Cardiac septum (tissue), 1 donor: ENCODE measurements around the gene ATP6V1G2. TPM values are rescaled to one million over a fixed set of nuclear protein-coding genes. Genes with fewer than 3 reads are reported as not detected.

Experiments
- DNase-seq: peaks from one replicate; pipeline ENCODE4 v3.0.0-alpha.2; 2020; ENCODE audit warnings: low spot score
- intact Hi-C: fragments of 100-400 bp; cut with DNase I; formaldehyde crosslinking; loops from one replicate; pipeline ENCODE4 v1.14.0; 2022
- total RNA-seq: library from RNA; stranded (reverse); fragmentation: NEBNext Ultra II Directional; extraction: Animal tissue kit (Norgen Biotek cat#: 25700); gene quantifications from one replicate; pipeline ENCODE4 v1.2.1, GENCODE V29; 2021
- donor health status: DM: no; HTN: no; CAD: no.

Gene ATP6V1G2
- total RNA-seq, 1 donor from 2014 or later = 2.6 TPM

DNA sequence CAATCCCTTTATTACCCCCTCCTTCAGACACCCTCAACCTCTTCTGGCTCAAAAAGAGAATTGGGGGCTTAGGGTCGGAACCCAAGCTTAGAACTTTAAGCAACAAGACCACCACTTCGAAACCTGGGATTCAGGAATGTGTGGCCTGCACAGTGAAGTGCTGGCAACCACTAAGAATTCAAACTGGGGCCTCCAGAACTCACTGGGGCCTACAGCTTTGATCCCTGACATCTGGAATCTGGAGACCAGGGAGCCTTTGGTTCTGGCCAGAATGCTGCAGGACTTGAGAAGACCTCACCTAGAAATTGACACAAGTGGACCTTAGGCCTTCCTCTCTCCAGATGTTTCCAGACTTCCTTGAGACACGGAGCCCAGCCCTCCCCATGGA is 31.2 kb upstream of the ATP6V1G2 start:
- DNase-seq = no peak
- intact Hi-C loops = no loop called here

DNA sequence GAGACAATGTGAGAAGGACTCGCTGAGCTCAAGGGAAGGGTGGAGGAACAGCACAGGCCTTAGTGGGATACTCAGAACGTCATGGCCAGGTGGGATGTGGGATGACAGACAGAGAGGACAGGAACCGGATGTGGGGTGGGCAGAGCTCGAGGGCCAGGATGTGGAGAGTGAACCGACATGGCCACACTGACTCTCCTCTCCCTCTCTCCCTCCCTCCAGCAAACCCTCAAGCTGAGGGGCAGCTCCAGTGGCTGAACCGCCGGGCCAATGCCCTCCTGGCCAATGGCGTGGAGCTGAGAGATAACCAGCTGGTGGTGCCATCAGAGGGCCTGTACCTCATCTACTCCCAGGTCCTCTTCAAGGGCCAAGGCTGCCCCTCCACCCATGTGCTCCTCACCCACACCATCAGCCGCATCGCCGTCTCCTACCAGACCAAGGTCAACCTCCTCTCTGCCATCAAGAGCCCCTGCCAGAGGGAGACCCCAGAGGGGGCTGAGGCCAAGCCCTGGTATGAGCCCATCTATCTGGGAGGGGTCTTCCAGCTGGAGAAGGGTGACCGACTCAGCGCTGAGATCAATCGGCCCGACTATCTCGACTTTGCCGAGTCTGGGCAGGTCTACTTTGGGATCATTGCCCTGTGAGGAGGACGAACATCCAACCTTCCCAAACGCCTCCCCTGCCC is 30.6 kb upstream of the ATP6V1G2 start:
- no peak for DNase-seq
- intact Hi-C loops = no loop called here

GRCh38 chr6:31575952-31576685 is 29.7 kb upstream of the ATP6V1G2 start:
- DNase-seq = no peak
- intact Hi-C loops = no loop called here

DNA sequence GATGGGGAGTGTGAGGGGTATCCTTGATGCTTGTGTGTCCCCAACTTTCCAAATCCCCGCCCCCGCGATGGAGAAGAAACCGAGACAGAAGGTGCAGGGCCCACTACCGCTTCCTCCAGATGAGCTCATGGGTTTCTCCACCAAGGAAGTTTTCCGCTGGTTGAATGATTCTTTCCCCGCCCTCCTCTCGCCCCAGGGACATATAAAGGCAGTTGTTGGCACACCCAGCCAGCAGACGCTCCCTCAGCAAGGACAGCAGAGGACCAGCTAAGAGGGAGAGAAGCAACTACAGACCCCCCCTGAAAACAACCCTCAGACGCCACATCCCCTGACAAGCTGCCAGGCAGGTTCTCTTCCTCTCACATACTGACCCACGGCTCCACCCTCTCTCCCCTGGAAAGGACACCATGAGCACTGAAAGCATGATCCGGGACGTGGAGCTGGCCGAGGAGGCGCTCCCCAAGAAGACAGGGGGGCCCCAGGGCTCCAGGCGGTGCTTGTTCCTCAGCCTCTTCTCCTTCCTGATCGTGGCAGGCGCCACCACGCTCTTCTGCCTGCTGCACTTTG is 29.0 kb upstream of the ATP6V1G2 start, which contains the start of gene TNF:
TNF (plus strand) TSS at position 231 of the 567 bp plus-strand sequence; CDS start at position 408, 177 bp downstream.
- no peak for DNase-seq
- intact Hi-C loops = no loop called here

GRCh38 chr6:31574106-31575061 is 28.0 kb upstream of the ATP6V1G2 start:
- intact Hi-C loops = no loop called here
- no peak for DNase-seq

GRCh38 chr6:31573239-31574105 is 27.1 kb upstream of the ATP6V1G2 start:
- DNase-seq = no peak
- intact Hi-C loops = no loop called here

DNA sequence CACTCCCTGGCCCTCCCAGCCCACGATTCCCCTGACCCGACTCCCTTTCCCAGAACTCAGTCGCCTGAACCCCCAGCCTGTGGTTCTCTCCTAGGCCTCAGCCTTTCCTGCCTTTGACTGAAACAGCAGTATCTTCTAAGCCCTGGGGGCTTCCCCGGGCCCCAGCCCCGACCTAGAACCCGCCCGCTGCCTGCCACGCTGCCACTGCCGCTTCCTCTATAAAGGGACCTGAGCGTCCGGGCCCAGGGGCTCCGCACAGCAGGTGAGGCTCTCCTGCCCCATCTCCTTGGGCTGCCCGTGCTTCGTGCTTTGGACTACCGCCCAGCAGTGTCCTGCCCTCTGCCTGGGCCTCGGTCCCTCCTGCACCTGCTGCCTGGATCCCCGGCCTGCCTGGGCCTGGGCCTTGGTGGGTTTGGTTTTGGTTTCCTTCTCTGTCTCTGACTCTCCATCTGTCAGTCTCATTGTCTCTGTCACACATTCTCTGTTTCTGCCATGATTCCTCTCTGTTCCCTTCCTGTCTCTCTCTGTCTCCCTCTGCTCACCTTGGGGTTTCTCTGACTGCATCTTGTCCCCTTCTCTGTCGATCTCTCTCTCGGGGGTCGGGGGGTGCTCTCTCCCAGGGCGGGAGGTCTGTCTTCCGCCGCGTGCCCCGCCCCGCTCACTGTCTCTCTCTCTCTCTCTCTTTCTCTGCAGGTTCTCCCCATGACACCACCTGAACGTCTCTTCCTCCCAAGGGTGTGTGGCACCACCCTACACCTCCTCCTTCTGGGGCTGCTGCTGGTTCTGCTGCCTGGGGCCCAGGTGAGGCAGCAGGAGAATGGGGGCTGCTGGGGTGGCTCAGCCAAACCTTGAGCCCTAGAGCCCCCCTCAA is 25.9 kb upstream of the ATP6V1G2 start, which contains the start of gene LTA:
LTA (plus strand) TSS at position 249 of the 871 bp plus-strand sequence; CDS start at position 703, 454 bp downstream.
- intact Hi-C loops = no loop called here
- DNase-seq = no peak

DNA sequence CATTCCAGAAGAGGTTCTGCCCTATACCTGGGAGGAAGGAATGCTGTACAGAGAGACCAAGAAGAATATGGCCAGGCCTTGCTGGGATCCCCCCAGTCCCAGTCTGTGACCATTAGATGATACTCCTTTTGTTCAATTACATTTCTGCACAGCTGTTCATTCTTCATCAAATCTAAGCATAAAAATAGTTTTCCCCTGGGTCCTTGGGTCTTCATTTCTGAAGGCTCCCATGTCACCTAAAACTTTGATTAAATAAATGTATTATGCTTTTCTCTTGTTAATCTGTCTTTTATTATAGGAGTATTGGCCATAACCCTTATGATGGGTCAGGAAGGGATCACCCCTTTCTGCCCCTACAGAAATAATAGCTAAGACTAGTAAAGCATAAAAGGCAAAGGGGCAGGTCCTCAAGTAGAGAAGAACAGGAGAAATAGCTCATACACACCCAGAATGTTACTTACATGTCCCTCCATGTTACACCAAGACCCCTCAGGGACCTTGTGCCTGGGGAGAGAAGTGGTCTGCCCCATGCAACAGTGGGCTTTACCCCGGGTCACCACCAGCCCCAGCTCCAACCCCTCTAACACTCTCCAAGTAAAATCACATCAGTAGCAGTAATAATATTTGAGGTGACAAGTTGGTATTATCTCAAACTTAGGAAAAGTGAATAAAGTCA is 23.6 kb upstream of the ATP6V1G2 start:
- no peak for DNase-seq
- intact Hi-C loops = no loop called here

DNA sequence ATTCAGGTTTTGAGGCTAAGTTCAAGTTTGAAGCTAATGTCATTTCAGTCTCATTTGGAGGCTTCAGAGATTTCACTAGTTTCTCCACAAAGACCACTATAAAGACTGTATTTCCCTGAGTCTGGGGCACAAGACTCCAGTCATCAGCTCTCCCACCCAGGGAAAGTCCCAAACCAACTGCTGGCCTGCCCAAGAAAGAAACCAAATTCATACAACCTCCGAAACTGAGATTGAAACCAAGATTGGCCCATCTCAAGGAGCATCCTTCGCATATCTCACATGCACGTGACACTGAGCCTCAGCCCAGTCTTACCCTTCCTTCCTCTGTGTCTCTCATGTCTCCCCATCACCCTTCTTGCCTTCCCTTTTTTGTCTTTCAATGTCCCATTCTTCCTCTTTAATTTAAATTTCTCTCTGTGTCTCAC is 22.1 kb upstream of the ATP6V1G2 start:
- no peak for DNase-seq

GRCh38 chr6:31567531-31568370 is 21.3 kb upstream of the ATP6V1G2 start:
- no peak for DNase-seq
- intact Hi-C loops = no loop called here

More for the DNA sequence above, 22.1 kb upstream of the ATP6V1G2 start:
- intact Hi-C loops = no loop called here

DNA sequence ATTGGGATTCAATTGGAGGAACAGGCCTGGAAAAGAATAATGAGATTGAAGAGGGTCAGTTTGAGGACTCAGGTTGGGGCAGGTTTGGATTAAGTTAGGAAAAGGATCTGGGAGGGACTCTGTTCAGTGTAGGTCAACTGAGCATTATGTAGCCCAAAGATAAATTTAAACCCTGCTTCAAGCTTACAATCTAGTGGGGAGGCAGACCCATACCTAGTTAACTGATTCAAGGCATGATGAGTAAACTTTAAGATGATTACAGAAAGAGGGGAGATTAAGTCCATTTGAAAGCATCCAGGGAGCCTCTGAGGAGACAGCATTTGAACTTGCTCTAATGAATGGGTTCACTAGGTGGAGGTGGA is 14.3 kb upstream of the ATP6V1G2 start:
- DNase-seq = no peak
- intact Hi-C loops = no loop called here

DNA sequence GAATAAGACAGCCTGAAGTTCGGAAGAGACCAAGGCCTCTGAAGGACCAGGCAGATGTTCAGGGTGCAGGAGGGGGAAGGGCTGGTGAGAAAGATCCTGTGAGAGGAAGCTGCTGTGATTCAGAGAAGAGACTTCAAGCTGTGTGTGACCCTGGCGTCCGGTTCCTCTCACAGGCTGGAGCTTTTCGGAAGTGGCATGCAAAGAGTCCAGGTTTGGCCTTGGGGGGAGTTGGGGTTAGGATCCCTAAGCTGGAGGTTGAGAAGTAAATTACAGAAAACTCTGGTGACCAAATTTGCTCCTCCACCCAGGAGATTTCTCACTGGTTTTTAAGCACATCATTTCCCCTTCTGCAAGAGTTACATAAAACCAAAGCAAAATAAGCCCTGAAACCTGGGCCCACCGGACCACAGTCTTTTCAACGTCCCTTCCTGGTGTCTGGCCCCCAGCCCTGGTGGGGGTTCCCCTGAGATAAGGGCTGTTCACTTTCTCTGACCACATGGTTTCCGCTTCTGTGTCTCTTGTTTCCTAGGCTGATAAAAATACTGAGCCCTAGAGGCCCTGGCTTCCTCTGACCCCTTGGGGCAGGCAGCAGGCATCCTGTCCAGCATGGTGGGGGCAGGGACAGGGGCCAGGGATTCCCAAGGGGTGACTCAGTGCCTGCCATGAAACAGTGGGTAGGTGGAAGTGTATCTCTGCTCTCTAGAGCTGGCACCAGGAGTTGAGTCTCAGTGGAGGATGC is 13.7 kb upstream of the ATP6V1G2 start:
- intact Hi-C loops = no loop called here
- DNase-seq = peak; percentile 90

DNA sequence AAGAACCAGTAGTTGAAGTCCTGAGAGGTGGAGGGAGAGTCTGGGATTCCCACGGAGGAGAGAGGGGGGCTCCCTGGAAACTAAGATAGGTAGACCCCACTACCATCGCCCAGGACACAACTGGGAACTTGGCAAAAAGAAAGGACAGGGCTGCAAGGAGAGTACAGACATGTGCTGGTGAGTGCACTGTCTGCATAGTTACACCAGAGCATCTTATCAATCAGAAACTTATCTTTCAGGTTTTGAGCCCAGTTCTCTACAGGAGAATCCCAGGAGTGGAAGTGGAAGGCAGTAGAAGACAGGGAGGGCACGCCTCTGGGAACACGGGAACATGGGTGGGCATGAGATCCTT is 13.2 kb upstream of the ATP6V1G2 start:
- no peak for DNase-seq
- intact Hi-C loops = no loop called here

GRCh38 chr6:31558631-31559500 is 12.5 kb upstream of the ATP6V1G2 start:
- intact Hi-C loops = no loop called here
- DNase-seq = peak; percentile 83

GRCh38 chr6:31558318-31558625 is 11.9 kb upstream of the ATP6V1G2 start:
- intact Hi-C loops = no loop called here
- no peak for DNase-seq
